Erythroblast (primary cell): ENCODE results near the gene TPO.

Experiments used
- GATA1 ChIP-seq: IDR thresholded peaks from 2 replicates; pipeline ENCODE4 v1.6.1; 2011; ENCODE audit warnings: low read depth, mild to moderate bottlenecking, control low read depth, low read length, moderate library complexity
- POLR2A ChIP-seq: IDR thresholded peaks from 2 replicates; pipeline ENCODE4 v1.6.1; 2011; ENCODE audit warnings: mild to moderate bottlenecking, low read length

- TF ChIP-seq POLR2A (no peak), GATA1 (no peak)
Measured at GRCh38 chr2:1585635-1586034, 172.4 kb downstream of the TPO start.
